HG03135 (cell line): ENCODE data around the gene ASTN1.
"Not testable (repeated sequence)": the region's sequence is repeated elsewhere in the genome, so short reads cannot be mapped to it uniquely, and the experiment has no call there.

Source experiments
- ATAC-seq: cut with Tn5 transposase; IDR thresholded peaks from one replicate; pipeline ENCODE4 v1.9.1; 2021; ENCODE audit warnings: mild to moderate bottlenecking, moderate library complexity; ENCODE audit not compliant: unreplicated experiment

ASTN1 gene

DNA sequence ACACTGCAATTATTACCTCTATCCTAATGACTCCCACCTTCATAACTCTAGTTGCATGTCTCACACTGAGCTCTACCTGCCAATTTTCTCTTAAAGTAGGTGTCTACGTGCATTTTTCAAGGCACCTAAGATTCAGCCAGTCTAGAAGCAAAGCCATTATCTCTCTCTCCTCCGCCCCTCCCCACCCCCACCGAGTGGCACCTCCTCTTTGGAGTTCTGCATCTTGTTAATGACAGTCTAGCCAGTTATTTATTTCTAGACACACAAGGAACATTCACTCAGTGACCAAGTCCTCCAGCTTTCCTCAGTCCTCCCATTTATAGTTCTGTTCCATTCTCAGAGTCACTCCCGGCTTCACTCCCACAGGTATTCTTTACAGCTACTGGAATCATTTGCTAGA, 47.6 kb downstream of the ASTN1 start:
- ATAC-seq = no peak

DNA sequence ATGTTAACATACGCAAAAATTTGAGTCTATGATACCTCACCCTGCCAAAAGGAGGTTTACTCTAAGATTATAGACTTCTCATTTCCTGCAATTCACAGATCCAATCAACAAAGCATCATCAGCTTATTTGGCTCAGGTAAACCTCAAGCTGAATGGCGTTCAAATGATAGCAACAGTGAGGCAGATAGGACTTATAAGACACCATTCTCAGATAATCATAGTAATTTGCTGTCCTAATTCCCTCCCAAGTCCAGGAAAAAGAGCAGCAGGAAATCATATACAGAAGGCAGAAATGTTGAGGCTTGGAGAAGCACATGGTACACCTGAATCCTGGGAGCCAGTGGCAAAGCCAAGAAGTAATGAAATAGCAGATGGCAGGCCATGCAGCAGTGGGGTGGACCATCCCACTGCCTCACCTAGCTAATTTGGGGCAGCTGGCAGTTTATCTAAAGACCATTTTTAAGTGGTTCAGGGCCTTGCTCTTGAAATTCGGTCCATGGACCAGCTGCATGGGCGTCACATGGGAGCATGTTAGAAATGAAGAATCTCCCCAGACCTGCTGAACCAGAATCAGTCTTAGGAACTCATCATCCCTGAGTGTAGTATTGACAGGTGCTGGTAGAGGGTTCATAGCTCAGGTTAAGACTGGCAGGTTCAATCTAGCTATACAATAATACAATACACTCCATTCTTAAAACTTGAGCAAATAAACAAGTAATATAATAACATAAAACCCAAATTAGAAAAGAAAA, 57.7 kb downstream of the ASTN1 start:
- ATAC-seq = no peak

DNA sequence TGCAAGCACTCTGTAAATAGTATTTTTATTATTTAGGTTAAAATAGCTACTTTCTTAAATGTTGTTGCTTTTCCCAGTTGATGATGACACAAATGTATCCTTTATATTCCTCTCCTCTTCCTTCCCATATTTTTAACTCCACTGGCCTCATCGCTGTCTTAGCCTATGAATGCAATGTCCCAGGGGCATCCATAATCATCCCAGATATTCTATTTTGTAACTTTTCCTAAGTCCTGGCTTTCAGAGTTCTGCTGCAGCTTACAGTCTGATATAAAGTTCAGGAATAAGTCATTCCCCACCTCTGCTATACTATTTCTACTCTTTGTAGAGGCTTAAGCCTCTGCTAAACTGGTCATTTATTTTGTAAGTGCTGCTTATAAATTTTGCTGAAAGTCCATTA, 58.3 kb downstream of the ASTN1 start:
- ATAC-seq = no peak

DNA sequence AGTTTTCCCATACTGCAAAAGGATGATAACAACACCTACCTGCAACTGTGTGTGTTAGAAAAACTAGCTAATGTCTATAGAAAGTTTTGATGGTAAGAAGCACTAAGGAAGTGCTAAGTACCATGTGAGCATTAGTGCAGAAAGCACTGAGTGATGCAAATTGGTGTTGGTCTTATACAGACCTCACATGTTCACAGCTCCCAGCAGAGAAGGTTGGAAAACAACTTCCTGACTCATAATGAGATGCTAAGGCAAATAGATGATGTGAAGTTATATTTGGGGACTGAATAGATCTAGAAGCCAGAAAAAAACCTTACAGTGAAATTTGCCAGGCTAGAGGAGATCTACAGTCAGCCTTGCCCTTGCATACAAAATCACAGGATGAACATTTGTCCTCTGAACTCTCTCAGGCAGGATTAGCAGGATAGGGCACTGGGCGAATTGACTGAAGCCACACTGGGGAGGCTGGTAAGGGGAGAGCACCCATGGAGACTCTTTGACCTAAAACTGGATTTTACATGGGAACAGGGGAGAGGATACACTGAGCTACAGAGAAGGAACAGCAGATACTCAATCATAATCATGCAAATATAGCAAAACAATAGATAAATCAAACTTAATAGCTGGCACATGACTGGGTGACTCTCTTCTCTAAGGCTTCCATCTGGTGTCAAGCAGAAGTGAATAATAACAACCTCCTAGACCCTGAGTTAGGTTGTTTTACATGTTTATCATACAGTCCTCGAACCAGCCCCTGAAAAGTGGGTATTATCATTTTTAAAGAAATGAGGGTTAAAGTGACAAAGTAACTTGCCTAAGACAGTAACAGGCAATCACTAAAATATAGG, 61.3 kb downstream of the ASTN1 start:
- no peak for ATAC-seq

DNA sequence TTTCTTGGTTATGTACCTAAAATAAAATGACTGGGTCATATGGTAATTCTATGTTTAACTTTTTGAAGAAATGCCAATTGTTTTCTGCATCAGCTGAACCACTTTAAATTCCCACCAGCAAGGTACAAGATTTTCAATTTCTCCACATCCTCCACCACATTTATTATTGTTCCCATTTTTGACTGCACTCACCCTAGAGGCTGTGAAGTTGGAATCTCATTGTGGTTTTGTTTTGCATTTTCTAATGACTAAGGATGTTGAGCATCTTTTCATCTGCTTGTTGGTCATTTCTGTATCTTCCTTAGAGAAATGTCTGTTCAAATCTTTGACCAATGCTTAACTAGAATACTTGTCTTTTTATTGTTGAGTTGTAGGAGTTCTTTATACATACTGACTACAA, 72.5 kb downstream of the ASTN1 start:
- no peak for ATAC-seq

DNA sequence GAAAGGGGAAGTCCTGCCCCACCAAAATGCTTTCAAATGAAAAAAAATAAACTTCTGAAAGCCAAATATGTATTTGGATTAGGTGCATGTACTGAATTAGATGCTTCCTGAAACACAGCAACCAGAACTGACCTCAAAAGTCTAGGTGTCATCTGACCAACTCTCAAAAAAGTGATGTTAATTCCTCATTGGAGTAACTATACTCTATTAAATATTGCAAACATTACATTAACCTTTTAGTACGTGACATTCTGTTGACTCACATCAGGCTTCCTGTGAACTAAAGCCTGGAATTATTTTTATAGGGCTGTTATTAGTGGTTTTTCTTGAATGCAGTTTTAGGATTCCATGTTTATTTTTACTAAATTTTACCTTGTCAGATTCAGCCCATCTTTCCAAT, 73.5 kb downstream of the ASTN1 start:
- ATAC-seq = no peak

DNA sequence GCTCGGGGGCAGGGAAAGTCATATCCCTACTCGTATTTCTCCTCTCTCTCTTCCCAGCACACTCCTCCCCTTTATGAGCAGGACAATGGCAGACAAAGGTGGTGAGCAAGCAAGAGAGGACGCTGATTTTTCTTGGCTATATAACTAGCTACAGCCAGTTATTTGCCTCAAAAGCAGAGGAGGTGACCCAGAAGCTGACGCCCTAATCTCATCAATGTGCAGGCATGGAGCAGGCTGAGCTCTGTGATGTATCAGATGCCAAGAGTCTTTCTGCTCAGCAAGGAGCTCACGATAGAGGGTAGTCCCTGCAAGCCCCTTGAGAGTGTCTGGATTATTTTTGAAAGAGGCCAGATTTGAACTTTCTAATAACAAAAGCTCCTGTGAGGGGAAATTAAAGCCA, 75.5 kb downstream of the ASTN1 start:
- no peak for ATAC-seq

DNA sequence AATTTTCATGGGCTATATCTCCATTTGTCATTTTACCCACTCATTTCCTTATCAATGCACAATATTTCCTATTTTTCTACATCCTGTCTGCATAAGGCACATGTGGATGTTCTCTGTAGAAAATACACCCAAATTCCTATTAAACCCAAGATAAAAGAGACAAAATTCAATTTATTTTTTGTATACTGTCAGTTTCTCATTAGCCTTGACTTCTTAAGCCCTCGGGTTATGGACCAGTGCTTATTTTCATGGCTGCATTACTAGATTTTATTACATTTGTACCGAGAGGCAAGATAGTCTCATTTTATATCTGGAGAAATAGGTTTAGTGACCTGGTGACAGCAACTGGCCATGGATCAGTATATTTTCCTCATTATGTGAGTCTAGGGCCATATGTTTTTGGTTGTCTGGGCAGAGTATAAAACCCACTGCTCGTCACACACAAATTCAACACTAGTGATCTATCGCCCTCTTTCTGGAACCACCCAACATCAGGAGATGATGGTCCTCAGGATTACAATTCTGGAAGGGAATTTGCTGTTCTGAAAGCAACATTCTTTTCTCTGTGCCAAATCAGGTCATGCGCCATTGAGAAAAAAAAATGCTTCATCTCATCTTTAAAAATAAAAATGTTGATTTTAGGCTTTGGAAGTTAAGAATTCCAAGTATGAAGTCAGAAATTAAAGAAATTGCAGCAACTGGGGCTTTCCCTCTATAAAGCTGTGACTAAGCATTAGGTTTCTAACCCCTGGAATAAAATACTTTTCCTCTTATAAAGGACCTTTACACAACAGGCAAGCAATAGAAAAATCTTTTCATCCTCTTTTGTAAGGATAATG, 81.4 kb downstream of the ASTN1 start:
- ATAC-seq = no peak

DNA sequence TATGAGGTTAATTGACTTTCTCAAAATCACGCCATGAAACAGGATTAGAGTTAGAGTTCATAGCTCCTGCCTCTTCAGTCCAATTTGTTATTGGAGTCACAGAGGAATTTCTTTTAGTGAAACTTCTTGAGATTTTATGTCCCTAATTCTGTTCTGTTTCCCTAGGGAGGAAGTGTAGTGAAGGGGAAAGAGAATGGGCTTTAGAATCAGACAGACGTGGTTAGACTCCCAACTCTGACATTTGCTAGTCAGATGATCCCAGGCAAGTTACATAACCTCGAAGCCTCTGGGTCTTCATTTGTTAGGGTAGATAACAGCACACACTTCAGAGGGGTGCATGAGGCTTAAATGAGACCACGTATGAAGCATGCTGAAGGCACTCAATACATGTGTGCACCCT, 83.9 kb downstream of the ASTN1 start:
- ATAC-seq = no peak

DNA sequence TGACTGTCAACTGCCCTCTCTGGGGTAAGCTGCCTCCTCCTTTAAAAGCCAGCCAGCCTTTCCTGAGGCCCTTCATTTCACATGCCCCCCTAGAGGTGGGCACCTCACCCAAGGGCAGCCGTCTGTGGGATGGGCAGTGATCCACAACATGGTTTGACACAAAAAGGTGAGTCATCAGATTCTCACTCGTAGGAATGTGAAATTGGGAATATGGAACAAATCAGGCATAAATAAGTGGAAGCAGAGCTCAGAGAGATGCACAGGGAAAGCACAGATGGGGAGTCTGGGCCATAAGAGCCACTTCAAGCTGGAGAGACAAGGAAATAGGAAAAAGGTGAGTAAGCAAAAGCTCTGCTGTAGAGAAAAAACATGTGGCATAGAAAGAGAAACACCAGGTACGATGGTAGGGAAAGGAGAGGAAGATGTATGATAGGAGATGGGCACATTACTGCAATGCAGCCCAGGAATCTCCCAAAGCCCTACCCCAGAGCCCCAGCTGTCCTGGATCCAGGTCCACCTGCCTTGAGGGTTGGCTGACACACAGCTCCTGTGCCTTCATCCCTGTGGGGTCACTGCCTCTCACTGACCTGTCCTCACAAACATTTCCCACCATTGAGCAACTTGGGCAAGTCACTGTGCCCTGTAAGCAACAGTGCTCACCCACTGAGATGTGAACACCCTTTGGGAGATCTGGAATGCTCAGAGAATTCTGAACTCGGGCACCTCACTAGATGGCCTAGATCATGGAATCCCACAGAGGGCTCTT, 86.6 kb downstream of the ASTN1 start:
- no peak for ATAC-seq

DNA sequence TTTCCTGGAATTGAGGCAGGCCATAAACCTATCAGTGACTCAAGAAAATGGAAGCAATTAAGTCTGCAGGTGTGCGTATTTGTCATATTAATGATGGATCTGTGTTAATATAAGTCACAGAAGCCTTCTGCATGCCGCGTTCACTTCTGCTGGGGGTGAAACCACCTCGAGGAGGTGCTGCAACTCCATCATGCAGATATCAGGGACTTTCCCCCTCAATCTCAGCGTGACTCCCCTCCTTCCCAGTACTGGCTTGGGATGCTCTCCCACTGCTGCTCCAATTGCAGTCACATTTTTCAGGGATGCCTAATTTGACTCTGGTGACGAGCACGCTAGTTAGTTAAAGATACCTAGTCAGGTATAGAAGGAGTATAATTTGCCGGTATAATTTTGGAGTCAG, 87.5 kb downstream of the ASTN1 start:
- no peak for ATAC-seq

DNA sequence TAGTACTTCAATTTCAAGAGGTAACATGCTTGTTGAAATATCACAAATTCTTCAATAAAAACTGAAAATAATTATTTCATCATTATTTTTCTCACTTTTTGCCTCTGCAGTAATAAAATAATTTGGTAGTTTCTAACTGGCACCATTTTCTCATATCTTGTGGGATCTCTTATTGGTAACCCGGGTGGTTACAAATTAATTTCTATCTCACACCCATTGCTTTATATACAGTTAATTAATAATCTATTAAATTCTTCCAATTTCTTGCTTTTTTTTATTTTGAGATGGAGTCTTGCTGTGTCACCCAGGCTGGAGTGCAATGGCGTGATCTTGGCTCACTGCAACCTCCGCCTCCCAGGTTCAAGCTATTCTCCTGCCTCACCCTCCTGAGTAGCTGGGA, 89.7 kb downstream of the ASTN1 start:
- not testable (repeated sequence) for ATAC-seq

DNA sequence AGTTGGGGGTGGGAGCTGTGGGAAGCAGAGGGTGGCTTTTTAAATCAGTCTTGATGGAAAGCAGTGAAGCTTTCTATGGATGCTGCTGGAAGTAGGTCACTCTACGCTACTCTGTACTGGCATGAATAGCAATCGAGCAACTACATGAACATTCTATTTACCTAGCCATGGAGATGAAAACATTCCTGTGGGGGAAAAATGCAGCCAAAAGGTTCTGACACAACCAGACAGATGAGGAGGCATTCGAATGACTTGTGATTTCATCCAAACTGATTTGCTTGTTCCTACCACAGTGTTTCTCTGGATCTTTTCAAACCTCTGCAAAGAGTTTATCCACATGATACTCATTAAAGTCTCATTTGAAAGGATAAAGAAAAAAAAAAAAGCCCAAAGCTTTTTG, 95.0 kb downstream of the ASTN1 start:
- ATAC-seq = no peak

DNA sequence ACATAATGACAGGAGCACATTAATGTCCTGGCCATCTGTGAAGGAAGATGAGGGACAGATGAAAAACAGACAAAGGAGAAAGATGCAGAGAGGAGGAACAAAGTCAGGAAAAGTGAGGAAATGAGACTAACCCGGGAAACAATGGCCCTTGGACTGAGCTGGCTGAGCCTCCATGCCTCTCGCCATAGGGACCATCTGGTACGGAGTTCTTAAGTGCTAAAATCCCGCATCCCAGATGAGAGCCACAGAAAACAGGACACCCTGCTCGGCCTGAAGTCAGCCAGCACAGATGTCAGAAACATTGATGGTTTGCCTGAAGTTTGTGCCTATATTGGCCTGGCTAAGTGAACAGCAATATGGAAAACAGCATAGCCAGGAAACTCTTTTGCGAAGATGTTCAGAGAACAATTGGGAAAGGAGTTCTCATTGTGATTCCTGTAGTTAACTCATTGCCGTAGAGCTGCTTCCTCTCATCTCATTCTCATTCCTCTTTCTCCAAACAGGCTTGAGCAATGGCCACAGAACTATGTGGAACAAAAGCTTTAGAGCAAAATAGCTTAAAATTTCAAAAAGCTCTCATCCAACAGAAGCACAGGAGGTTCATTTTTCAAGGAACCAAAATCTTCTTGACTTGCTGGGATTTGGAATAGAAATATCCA, 96.6 kb downstream of the ASTN1 start:
- no peak for ATAC-seq

DNA sequence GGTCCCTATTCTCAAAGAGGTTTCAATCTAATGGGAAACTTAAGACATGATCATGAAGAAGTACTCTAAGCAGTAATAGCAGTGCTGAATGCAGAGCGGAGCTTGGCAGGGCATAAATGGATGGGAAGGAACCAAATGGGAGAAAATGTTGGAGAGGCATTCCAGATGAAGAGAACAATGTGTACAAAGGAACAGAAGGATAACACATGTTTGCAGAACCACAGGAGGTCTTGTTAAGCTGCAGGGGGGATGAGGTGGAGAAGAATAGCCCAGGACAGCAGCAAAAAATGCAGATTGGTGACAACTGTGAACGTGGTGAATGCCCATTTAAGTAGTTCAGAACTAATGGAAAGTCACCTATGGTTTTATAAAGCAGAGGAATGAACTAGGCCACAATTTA, 99.1 kb downstream of the ASTN1 start:
- no peak for ATAC-seq

DNA sequence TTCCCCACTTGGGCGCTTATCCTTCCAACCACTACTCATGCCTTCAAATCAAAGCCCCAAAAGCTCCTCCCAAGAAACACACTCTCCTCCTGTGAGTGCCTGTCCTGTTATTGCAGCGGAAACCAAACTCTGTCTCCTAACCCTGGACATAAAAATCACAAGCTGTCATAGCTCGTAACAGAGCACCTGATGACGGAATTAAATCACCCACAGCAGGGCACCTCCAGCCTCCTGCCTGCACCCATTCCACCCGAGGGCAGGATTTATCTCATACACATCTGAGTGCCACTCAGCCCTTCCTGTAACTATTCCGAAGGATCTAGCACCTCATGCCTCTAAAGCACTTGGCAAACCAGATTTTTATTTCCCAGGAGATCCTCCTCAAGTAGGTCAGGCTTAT, 100.9 kb downstream of the ASTN1 start:
- ATAC-seq = no peak

DNA sequence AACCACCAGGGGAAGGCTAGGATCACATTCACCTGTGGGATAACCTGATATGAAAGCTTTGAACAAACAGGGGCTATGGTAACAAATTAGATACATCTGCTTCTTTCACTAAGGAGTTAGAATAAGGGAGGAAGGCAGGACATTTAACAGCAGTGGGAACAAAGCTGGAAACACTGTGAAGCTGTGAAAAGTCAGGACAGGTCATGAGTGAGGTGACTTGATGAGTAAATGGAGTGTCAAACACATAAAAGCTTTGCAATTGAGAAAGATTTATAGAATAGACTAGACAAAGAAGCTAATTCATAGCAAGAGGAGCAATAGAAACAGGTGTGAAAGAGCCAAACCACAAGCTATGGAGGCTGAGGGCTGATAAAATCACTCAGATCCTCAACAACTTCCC, 110.0 kb downstream of the ASTN1 start:
- ATAC-seq = no peak

DNA sequence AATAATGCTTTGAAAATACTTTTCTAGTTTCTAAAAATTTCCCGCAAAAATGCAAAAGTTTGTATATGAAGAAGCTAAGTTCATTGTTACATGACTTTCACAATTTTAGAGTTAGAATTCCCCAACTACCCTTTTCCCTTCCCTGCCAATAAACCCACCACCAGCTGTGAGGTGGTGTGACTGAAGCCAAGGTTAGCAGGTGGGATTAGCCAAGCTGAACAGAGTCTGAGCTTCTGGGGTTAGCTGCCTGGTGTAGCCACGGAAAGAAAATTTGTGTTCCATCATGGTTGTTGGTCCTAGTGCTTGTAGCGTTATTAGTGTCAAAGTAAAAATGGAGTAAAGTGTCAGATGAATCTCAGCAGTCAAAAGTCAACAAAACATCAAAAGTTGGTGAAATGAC, 110.9 kb downstream of the ASTN1 start:
- no peak for ATAC-seq

DNA sequence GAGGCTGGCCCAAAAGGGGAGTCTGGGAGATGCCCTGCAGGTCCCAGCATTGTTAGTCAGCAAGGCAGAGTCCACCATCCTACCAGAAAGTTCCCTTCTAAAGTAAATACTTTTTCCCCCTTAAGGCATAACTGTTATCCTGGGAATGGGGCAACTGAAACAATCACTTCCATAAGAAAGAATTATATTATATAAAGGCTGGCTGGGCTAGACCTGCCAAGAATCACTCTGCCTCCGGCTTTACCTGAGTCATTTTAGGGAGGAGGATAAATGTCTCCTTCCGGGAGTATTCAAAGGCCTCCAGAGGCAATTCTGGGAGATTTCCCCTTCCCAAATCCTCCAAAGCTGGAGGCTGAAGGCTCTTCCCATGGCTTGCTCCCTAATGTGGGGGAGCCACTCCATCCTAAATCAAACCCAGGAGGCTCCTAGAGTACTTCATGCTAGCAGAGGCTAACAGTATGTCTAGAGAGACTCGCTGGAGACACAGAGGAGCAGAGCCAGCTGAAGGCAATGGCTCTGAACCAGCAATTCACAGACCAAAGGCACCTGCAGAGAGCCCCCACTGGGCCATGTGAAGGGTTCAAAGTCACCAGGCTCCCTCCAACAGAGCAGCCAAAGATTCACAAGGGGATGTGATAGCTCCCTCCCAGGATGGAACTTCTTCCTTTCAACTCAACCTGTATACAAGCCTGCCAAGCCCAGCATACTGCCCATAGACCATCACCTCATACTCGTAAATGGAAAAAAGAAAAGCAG, 116.0 kb downstream of the ASTN1 start:
- no peak for ATAC-seq

DNA sequence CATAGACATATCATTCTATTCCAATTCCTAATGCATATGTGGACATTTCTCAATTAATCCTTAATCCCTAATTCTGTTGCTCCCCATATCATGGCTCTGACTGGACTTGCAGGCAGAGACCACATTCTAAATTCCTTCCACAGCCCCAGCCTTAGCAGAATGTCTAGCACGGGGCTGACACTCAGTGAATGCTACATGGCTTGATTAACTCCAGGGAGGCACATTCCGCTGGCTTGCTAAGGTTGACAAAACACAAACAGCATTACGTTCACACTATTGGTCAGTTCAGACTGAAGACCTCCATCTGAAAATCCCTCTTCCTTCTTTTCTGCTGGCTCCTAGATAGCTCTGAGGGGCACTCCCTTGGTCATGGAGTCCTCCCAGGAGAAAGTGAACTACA, 119.4 kb downstream of the ASTN1 start:
- ATAC-seq = no peak
